ENCODE data around the gene MPHOSPH9. TPM values are rescaled to one million over a fixed set of nuclear protein-coding genes. Genes with fewer than 3 reads are reported as not detected.
"Not testable (repeated sequence)": the region's sequence is repeated elsewhere in the genome, so short reads cannot be mapped to it uniquely, and the experiment has no call there.

The MPHOSPH9 gene
- total RNA-seq, 2 experiments from 2014 or later: 88.3 to 136 TPM

DNA sequence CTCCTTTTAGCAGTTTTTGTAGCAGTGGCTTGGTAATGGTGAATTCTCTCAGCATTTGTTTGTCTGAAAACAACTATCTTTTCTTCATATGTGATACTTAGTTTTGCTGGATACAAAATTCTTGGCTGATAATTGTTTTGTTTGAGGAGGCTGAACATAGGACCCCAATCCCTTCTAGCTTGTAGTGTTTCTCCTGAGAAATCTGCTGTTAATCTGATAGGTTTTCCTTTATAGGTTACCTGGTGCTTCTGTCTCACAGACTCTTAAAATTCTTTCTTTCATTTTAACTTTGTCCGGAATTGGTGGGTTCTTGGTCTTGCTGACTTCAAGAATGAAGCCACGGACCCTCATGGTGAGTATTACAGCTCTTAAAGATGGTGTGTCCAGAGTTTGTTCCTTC lies 15.2 kb upstream of the MPHOSPH9 start:
- Histone ChIP-seq H3K36me3 (ENCODE audit: insufficient read depth, low read length) (peaks cover 63% of the 10 kb centered on the region), H3K9me3 (ENCODE audit: low read length) (peaks cover 17% of the 10 kb centered on the region; the same call in 1 of the 2 replicates), H3K79me2 (ENCODE audit: insufficient read depth, low read depth, low read length) (peaks cover 36% of the 10 kb centered on the region)
- H4K20me1 ChIP-seq (ENCODE audit: insufficient read depth, low read length); BruUV-seq (replicated peaks); H2AFZ ChIP-seq (ENCODE audit: low read length); H3K4me1 ChIP-seq (ENCODE audit: insufficient read depth, low read length, poor library complexity, severe bottlenecking); H3K27ac ChIP-seq (ENCODE audit: low read depth, low read length, poor library complexity, severe bottlenecking); H3K4me3 ChIP-seq (ENCODE audit: low read depth, low read length, poor library complexity, severe bottlenecking); H3K4me2 ChIP-seq (ENCODE audit: low read length); intact Hi-C loops (cut with micrococcal nuclease; ENCODE audit: unreplicated experiment); CTCF ChIA-PET (ENCODE audit: unreplicated experiment); H3K9me2 ChIP-seq (ENCODE audit: insufficient read depth, low read length); DNase-seq (ENCODE audit: low spot score): not testable (repeated sequence)
- POLR2A ChIA-PET: interaction anchor here (1.0 to 1.2 kb wide), 2 partner anchors 10 to 15 kb away, joined by 4 read pairs; partner anchors contain the start of genes MPHOSPH9 and MTRFR

DNA sequence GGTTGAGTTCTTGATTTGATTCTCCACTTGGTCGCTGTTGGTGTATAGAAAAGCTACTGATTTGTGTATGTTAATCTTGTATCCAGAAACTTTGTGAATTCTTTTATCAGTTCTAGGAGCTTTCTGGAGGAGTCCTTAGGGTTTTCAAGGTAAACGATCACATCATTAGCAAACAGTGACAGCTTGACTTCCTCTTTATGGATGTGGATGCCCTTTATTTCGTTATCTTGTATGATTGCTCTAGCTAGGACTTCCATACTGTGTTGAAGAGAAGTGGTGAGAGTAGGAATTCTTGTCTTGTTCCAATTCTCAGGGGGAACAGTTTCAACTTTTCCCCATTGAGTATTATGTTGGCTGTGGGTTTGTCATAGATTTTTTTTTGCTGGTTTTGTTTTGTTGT lies 12.7 kb upstream of the MPHOSPH9 start:
- peaks cover 71% of the 10 kb centered on the region for H3K36me3 ChIP-seq (ENCODE audit: insufficient read depth, low read length)
- no peak overlapping the region for H2AFZ ChIP-seq (ENCODE audit: low read length)
- POLR2A ChIA-PET: no interaction called here
- H3K27ac ChIP-seq (ENCODE audit: low read depth, low read length, poor library complexity, severe bottlenecking): no peak overlapping the region
- CTCF ChIA-PET (ENCODE audit: unreplicated experiment): no interaction called here
- no peaks in the 10 kb centered on the region for H4K20me1 ChIP-seq (ENCODE audit: insufficient read depth, low read length)
- peaks cover 17% of the 10 kb centered on the region; the same call in 1 of the 2 replicates for H3K9me3 ChIP-seq (ENCODE audit: low read length)
- DNase-seq (ENCODE audit: low spot score): no peak
- H3K9me2 ChIP-seq (ENCODE audit: insufficient read depth, low read length): no peaks in the 10 kb centered on the region
- H3K79me2 ChIP-seq (ENCODE audit: insufficient read depth, low read depth, low read length): peaks cover 35% of the 10 kb centered on the region
- no TSS peak for BruUV-seq (replicated peaks)
- no peaks in the 10 kb centered on the region for H3K4me1 ChIP-seq (ENCODE audit: insufficient read depth, low read length, poor library complexity, severe bottlenecking)
- intact Hi-C loops (cut with micrococcal nuclease; ENCODE audit: unreplicated experiment): no loop called here
- TF ChIP-seq, protein P1, sequence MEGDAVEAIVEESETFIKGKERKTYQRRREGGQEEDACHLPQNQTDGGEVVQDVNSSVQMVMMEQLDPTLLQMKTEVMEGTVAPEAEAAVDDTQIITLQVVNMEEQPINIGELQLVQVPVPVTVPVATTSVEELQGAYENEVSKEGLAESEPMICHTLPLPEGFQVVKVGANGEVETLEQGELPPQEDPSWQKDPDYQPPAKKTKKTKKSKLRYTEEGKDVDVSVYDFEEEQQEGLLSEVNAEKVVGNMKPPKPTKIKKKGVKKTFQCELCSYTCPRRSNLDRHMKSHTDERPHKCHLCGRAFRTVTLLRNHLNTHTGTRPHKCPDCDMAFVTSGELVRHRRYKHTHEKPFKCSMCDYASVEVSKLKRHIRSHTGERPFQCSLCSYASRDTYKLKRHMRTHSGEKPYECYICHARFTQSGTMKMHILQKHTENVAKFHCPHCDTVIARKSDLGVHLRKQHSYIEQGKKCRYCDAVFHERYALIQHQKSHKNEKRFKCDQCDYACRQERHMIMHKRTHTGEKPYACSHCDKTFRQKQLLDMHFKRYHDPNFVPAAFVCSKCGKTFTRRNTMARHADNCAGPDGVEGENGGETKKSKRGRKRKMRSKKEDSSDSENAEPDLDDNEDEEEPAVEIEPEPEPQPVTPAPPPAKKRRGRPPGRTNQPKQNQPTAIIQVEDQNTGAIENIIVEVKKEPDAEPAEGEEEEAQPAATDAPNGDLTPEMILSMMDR (conservative IDR thresholded peaks at IDR 0.05; ENCODE audit: low read length): no peak
- TF ChIP-seq EZH2phosphoT487 (IDR thresholded peaks at IDR 0.05; ENCODE audit: borderline replicate concordance, low read depth, low read length): no peak
- H3K4me2 ChIP-seq (ENCODE audit: low read length): no peak overlapping the region
- no peak overlapping the region for H3K4me3 ChIP-seq (ENCODE audit: low read depth, low read length, poor library complexity, severe bottlenecking)

DNA sequence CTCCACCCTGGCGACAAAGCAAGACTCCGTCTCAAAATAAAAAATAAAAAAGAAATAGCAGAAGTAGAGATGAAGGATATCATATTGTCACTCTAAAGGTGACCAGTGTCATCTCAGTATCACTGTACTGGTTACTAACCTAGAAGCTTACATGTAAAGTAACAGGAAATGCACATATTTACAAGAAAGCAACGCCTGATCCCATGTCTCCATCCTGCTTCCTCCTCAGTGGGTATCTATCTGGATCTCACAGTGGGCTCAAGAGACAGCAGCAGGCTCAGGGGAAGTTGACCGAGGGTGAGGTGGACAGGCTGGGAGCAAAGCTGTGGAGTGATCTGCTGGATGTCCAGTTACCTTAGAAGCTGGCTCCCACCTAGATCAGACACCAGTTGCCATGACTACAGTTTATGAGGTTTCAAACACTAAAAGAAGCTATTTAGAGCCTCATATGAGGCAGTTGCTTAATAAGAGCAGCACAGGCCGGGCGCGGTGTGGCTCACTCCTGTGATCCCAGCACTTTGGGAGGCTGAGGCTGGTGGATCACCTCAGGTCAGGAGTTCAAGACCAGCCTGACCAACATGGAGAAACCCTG lies 10.8 kb upstream of the MPHOSPH9 start:
- peaks cover 34% of the 10 kb centered on the region for H3K79me2 ChIP-seq (ENCODE audit: insufficient read depth, low read depth, low read length)
- ChIA-PET POLR2A (interaction anchor here (0.6 to 2.5 kb wide), 2 partner anchors 10 to 35 kb away, joined by 4 to 17 read pairs; partner anchors contain the start of genes MPHOSPH9 and MTRFR), CTCF (ENCODE audit: unreplicated experiment) (no interaction called here)
- H3K9me3 ChIP-seq (ENCODE audit: low read length): peaks cover 17% of the 10 kb centered on the region; the same call in 1 of the 2 replicates
- no peak overlapping the region for H3K27ac ChIP-seq (ENCODE audit: low read depth, low read length, poor library complexity, severe bottlenecking)
- no peak overlapping the region for H3K4me2 ChIP-seq (ENCODE audit: low read length)
- H3K36me3 ChIP-seq (ENCODE audit: insufficient read depth, low read length): peaks cover 69% of the 10 kb centered on the region
- H4K20me1 ChIP-seq (ENCODE audit: insufficient read depth, low read length): no peaks in the 10 kb centered on the region
- H2AFZ ChIP-seq (ENCODE audit: low read length): no peak overlapping the region
- no TSS peak for BruUV-seq (replicated peaks)
- intact Hi-C loops (cut with micrococcal nuclease; ENCODE audit: unreplicated experiment): no loop called here
- H3K4me1 ChIP-seq (ENCODE audit: insufficient read depth, low read length, poor library complexity, severe bottlenecking): no peaks in the 10 kb centered on the region
- DNase-seq (ENCODE audit: low spot score): no peak
- TF ChIP-seq, protein P1 (conservative IDR thresholded peaks at IDR 0.05; ENCODE audit: low read length): no peak
- no peak for TF ChIP-seq EZH2phosphoT487 (IDR thresholded peaks at IDR 0.05; ENCODE audit: borderline replicate concordance, low read depth, low read length)
- H3K4me3 ChIP-seq (ENCODE audit: low read depth, low read length, poor library complexity, severe bottlenecking): no peak overlapping the region
- H3K9me2 ChIP-seq (ENCODE audit: insufficient read depth, low read length): no peaks in the 10 kb centered on the region
